Measurements from ENCODE around the gene ZNF438. TPM values are rescaled to one million over a fixed set of nuclear protein-coding genes. Genes with fewer than 3 reads are reported as not detected.

The ZNF438 gene
- total and polyA plus RNA-seq, 2 of the 4 experiments (the other 2 are of a cell fraction), result 1.8 to 2.9 TPM

- Histone ChIP-seq H3K27ac (ENCODE audit: insufficient read depth, low read length) (no peak overlapping the region), H2AK5ac (ENCODE audit: low read depth, low read length) (no peak overlapping the region), H2BK5ac (ENCODE audit: low read depth, low read length, poor library complexity, severe bottlenecking) (no peak overlapping the region), H3K9me3 (ENCODE audit: control insufficient read depth, insufficient read depth, low read length) (no peaks in the 10 kb centered on the region), H2AK9ac (replicated peaks; ENCODE audit: low read depth, low read length, poor library complexity) (no peak overlapping the region), H3K9ac (ENCODE audit: low read depth, low read length) (no peak overlapping the region), H4K5ac (ENCODE audit: low read depth, low read length) (no peak overlapping the region), H4K20me1 (ENCODE audit: insufficient read depth, low read length) (no peaks in the 10 kb centered on the region), H3K9me1 (ENCODE audit: insufficient read depth, low read length) (peaks cover 13% of the 10 kb centered on the region; the same call in 1 of the 2 replicates), H3K79me1 (ENCODE audit: low read depth in 1 of 2, low read length in 2 of 2) (no peaks in the 10 kb centered on the region), H3K4me2 (ENCODE audit: low read depth, low read length) (no peak overlapping the region), H3K4me3 (ENCODE audit: insufficient read depth, low read depth, low read length) (no peak overlapping the region), H3K36me3 (ENCODE audit: control insufficient read depth, insufficient read depth, low read length) (no peaks in the 10 kb centered on the region), H3K4ac (ENCODE audit: low read depth, low read length) (no peak overlapping the region), H3K14ac (replicated peaks; ENCODE audit: low read depth, low read length) (no peak overlapping the region), H2AFZ (replicated peaks; ENCODE audit: low read length, poor library complexity) (no peak overlapping the region), H2BK120ac (ENCODE audit: low read depth, low read length) (no peak overlapping the region), H2BK20ac (ENCODE audit: low read depth, low read length) (no peak overlapping the region), H4K8ac (ENCODE audit: low read depth in 2 of 2, low read length in 2 of 2) (no peak overlapping the region), H3K18ac (ENCODE audit: low read depth, low read length) (no peak overlapping the region), H3K56ac (ENCODE audit: extremely low read depth, insufficient read depth, low read length) (no peak overlapping the region), H3K27me3 (ENCODE audit: control insufficient read depth, insufficient read depth, low read length) (no peaks in the 10 kb centered on the region), H3K23ac (ENCODE audit: low read depth, low read length) (no peak overlapping the region), H3K4me1 (ENCODE audit: control insufficient read depth, insufficient read depth, low read length) (peaks cover 13% of the 10 kb centered on the region), H2BK15ac (ENCODE audit: low read depth, low read length) (no peak overlapping the region), H4K91ac (ENCODE audit: insufficient read depth, low read depth, low read length) (no peak overlapping the region)
- in situ Hi-C loops (cut with MboI; ENCODE audit: low sequenced_read_pairs), result no loop called here
- ChIA-PET CTCF (no interaction called here), POLR2A (ENCODE audit: unreplicated experiment) (no interaction called here)
- DNase-seq (no peak), ATAC-seq (ENCODE audit: low read depth) (no peak)
- intact Hi-C loops (cut with micrococcal nuclease), result no loop called here
- WGBS, 2 experiments (ENCODE audit: extremely low coverage in 2 of 2, insufficient read length in 1 of 2), result no CpG with 5 or more reads among the region's 3 CpGs
- no TSS peak for BruUV-seq (replicated peaks)
- dilution Hi-C loops (cut with HindIII; ENCODE audit: low sequenced_read_pairs, unreplicated experiment), result no loop called here
- no peak for TF ChIP-seq CEBPB (IDR thresholded peaks at IDR 0.05; ENCODE audit: low read depth, low read length)
- TF ChIP-seq MAZ (IDR thresholded peaks at IDR 0.05; ENCODE audit: borderline replicate concordance, low read depth, low read length), result no peak
- TF ChIP-seq MXI1 (IDR thresholded peaks at IDR 0.05; ENCODE audit: borderline replicate concordance, low read depth, low read length), result no peak
- no peak for TF ChIP-seq CHD1 (IDR thresholded peaks at IDR 0.05; ENCODE audit: low read depth, low read length)
- TF ChIP-seq, protein P1, sequence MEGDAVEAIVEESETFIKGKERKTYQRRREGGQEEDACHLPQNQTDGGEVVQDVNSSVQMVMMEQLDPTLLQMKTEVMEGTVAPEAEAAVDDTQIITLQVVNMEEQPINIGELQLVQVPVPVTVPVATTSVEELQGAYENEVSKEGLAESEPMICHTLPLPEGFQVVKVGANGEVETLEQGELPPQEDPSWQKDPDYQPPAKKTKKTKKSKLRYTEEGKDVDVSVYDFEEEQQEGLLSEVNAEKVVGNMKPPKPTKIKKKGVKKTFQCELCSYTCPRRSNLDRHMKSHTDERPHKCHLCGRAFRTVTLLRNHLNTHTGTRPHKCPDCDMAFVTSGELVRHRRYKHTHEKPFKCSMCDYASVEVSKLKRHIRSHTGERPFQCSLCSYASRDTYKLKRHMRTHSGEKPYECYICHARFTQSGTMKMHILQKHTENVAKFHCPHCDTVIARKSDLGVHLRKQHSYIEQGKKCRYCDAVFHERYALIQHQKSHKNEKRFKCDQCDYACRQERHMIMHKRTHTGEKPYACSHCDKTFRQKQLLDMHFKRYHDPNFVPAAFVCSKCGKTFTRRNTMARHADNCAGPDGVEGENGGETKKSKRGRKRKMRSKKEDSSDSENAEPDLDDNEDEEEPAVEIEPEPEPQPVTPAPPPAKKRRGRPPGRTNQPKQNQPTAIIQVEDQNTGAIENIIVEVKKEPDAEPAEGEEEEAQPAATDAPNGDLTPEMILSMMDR (conservative IDR thresholded peaks at IDR 0.05; ENCODE audit: low read depth, low read length), result no peak
- TF ChIP-seq RFX5 (IDR thresholded peaks at IDR 0.05; ENCODE audit: low read depth, low read length), result no peak
- TF ChIP-seq BHLHE40 (IDR thresholded peaks at IDR 0.05; ENCODE audit: low read depth, low read length), result no peak
- TF ChIP-seq SMC3 (IDR thresholded peaks at IDR 0.05; ENCODE audit: low read depth, low read length), result no peak
- no peak for TF ChIP-seq RAD21 (IDR thresholded peaks at IDR 0.05; ENCODE audit: low read length)
- no peak for TF ChIP-seq NFE2L2 (IDR thresholded peaks at IDR 0.05; ENCODE audit: low read depth, low read length)
- TF ChIP-seq FOS (IDR thresholded peaks at IDR 0.05; ENCODE audit: low read depth, low read length), result no peak
Measured at GRCh38 chr10:30834651-30835050, 197.0 kb downstream of the ZNF438 start.
